ENCODE measurements around the gene ELFN1. TPM values are rescaled to one million over a fixed set of nuclear protein-coding genes. Genes with fewer than 3 reads are reported as not detected.

The ELFN1 gene
- total RNA-seq, 4 donors from 2014 or later, result 0.38 to 3.3 (median 0.48) TPM

GRCh38 chr7:1787681-1788235, 117.7 kb downstream of the ELFN1 start:
- TF ChIP-seq POLR2A (IDR thresholded peaks at IDR 0.05), result no peak
- TF ChIP-seq CTCF (IDR thresholded peaks at IDR 0.05), result no peak
- intact Hi-C loops (cut with DNase I), result no loop called here
- peaks cover 0 to under 1% (median 0%) of the 10 kb centered on the region in 3 donors for H3K4me1 ChIP-seq
- no peak for DNase-seq
- peaks cover 0 to 21% (median 0%) of the 10 kb centered on the region in 3 donors for H3K9me3 ChIP-seq
- peaks cover 0 to 27% (median 0%) of the 10 kb centered on the region in 4 donors for H3K27me3 ChIP-seq
- no peak overlapping the region for H3K4me3 ChIP-seq
- no peaks in the 10 kb centered on the region for H3K36me3 ChIP-seq
- H3K27ac ChIP-seq, result no peak overlapping the region
- 56 to 78% methylated on average over 5 to 7 of the region's 18 CpGs for WGBS, 2 donors

- peaks cover 0 to 38% (median 12%) of the 10 kb centered on the region in 3 donors for H3K9me3 ChIP-seq
- DNase-seq, result no peak
These were observed 124.9 kb downstream of the ELFN1 start for GRCh38 chr7:1794888-1795542.

More at GRCh38 chr7:1794888-1795542, 124.9 kb downstream of the ELFN1 start:
- H3K27me3 ChIP-seq, result peaks cover 0 to 42% (median 0%) of the 10 kb centered on the region in 4 donors
- H3K4me3 ChIP-seq, result no peak overlapping the region
- 9 to 21% methylated on average over 1 of the region's 1 CpG for WGBS, 2 donors
- H3K27ac ChIP-seq, result no peak overlapping the region
- TF ChIP-seq POLR2A (IDR thresholded peaks at IDR 0.05), result no peak
- TF ChIP-seq CTCF (IDR thresholded peaks at IDR 0.05), result no peak
- H3K36me3 ChIP-seq, result no peaks in the 10 kb centered on the region
- H3K4me1 ChIP-seq, result no peaks in the 10 kb centered on the region
- intact Hi-C loops (cut with DNase I), result no loop called here

Other genes with a start within 250 kb of the ELFN1 start
- 10 to 100 TPM; 14.1 to 17.5 (median 16.5) TPM for gene MICALL2, start 210.8 kb upstream of the ELFN1 start, total RNA-seq
- 10 to 100 TPM; 27.8 to 45.3 (median 36.6) TPM for gene INTS1, start 165.9 kb upstream of the ELFN1 start, total RNA-seq
- gene MAFK, start 139.6 kb upstream of the ELFN1 start, total RNA-seq, result 10 to 100 TPM; 11.3 to 26.9 (median 18.9) TPM
- 100 to 1,000 TPM in 2 of 4 donors, 10 to 100 TPM in 2; 56.7 to 204 (median 98.9) TPM for gene TMEM184A, start 114.1 kb upstream of the ELFN1 start, total RNA-seq
- gene PSMG3, start 100.2 kb upstream of the ELFN1 start, total RNA-seq, result 10 to 100 TPM; 44.5 to 63.6 (median 47.4) TPM

All from esophagus squamous epithelium (tissue), 5 donors.